DOHH2 (cell line): Measurements from ENCODE around the gene RPL41.

Source experiments
- CTCF ChIP-seq: fragments of 200-600 bp; sonication (generic); IDR thresholded peaks from one replicate; pipeline ENCODE4 v1.5.1; 2014; ENCODE audit warnings: antibody characterized with exemption, mild to moderate bottlenecking, low read depth, low read length; ENCODE audit not compliant: poor library complexity, severe bottlenecking
- EZH2phosphoT487 ChIP-seq: fragments of 200-600 bp; sonication (generic); IDR thresholded peaks from 2 replicates; pipeline ENCODE4 v1.6.1; 2017; ENCODE audit warnings: borderline replicate concordance, mild to moderate bottlenecking, antibody characterized with exemption, low read length, moderate library complexity, mixed read lengths

- no peak for TF ChIP-seq CTCF
- no peak for TF ChIP-seq EZH2phosphoT487
These were observed 34.1 kb downstream of the RPL41 start for GRCh38 chr12:56150563-56150962.
